PFSK-1 (cell line): ENCODE measurements around the gene QKI.

ENCODE experiments used
- FOXP2 ChIP-seq: optimal IDR thresholded peaks from 2 replicates; pipeline ENCODE3; 2011; ENCODE audit warnings: borderline replicate concordance, control low read depth, inconsistent platforms; ENCODE audit not compliant: insufficient read depth; ENCODE audit errors: extremely low read length, extremely low read depth
- POLR2AphosphoS5 ChIP-seq: IDR thresholded peaks from 2 replicates; pipeline ENCODE4 v1.6.1; 2012; ENCODE audit warnings: low read depth, mild to moderate bottlenecking, control low read depth, low read length, moderate library complexity
- SIN3A ChIP-seq: IDR thresholded peaks from 2 replicates; pipeline ENCODE4 v1.6.1; 2012; ENCODE audit warnings: mild to moderate bottlenecking, low read length, moderate library complexity, borderline replicate concordance; ENCODE audit not compliant: insufficient read depth
- TAF1 ChIP-seq: IDR thresholded peaks from 2 replicates; pipeline ENCODE4 v1.6.1; 2012; ENCODE audit warnings: low read length, control low read depth, borderline replicate concordance; ENCODE audit not compliant: insufficient read depth
- TF ChIP-seq, protein P1 (sequence below), 2 experiments: IDR thresholded peaks; 2 replicates each; pipeline versions ENCODE4 v1.6.1 to v1.8.0; 2011 to 2012; ENCODE audit warnings: low read depth in 2 of 2, low read length in 2 of 2, control low read depth in 1 of 2, inconsistent platforms in 1 of 2, mild to moderate bottlenecking in 1 of 2, moderate library complexity in 1 of 2; ENCODE audit not compliant: insufficient read depth in 1 of 2

DNA sequence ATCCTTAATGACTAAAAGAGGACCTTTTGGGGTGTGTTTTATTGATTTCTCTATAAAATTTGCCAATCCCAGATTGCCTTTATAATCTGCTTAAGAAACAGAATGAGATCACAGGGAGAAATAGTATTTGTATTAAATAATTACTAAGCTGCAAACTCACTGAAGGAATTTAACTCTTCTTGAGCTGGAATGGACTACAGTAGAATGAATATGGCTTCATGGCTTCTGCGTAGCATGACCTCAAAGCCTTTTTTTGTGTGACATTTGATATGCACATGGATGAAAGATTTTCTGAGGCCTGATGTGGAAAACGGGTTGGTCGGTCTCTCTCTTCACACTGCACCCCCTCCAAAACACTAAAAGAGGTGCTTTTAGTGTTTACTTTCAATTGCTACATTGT lies 115.9 kb downstream of the QKI start:
- TF ChIP-seq POLR2AphosphoS5 (no peak), TAF1 (no peak), SIN3A (no peak), FOXP2 (no peak)
- TF ChIP-seq, protein P1, sequence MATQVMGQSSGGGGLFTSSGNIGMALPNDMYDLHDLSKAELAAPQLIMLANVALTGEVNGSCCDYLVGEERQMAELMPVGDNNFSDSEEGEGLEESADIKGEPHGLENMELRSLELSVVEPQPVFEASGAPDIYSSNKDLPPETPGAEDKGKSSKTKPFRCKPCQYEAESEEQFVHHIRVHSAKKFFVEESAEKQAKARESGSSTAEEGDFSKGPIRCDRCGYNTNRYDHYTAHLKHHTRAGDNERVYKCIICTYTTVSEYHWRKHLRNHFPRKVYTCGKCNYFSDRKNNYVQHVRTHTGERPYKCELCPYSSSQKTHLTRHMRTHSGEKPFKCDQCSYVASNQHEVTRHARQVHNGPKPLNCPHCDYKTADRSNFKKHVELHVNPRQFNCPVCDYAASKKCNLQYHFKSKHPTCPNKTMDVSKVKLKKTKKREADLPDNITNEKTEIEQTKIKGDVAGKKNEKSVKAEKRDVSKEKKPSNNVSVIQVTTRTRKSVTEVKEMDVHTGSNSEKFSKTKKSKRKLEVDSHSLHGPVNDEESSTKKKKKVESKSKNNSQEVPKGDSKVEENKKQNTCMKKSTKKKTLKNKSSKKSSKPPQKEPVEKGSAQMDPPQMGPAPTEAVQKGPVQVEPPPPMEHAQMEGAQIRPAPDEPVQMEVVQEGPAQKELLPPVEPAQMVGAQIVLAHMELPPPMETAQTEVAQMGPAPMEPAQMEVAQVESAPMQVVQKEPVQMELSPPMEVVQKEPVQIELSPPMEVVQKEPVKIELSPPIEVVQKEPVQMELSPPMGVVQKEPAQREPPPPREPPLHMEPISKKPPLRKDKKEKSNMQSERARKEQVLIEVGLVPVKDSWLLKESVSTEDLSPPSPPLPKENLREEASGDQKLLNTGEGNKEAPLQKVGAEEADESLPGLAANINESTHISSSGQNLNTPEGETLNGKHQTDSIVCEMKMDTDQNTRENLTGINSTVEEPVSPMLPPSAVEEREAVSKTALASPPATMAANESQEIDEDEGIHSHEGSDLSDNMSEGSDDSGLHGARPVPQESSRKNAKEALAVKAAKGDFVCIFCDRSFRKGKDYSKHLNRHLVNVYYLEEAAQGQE (IDR thresholded peaks at IDR 0.05; ENCODE audit: insufficient read depth in 1 of 2, low read depth in 2 of 2, low read length in 2 of 2): no peak
